Measurements from ENCODE around the gene DPT.
A peak's percentile ranks its signal among the peaks of the same experiment; 100 is the strongest.

The DPT gene

DNA sequence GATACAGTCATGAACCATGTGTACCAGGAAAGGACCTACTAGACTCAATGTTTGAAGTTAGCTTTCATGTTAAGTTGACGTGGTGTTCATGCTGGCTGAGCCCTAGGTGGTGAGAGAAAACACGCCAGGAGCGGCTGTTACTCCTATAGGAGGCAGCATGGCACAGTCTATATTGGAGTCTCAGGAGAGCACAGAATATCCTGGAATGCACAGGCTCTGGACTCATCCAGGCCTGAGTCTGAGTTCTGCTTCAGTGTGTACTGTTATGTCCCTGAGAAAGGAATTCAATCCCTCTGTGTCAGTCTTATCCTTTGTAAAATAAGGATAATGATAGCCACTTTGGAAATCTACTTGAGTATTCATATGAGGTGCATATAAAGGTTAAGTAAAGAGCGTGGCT lies 41.2 kb downstream of the DPT start:
- DNase-seq (ENCODE audit: low read depth): no peak
- no peak overlapping the region for H3K4me3 ChIP-seq (ENCODE audit: low read depth, low read length)
- TF ChIP-seq, protein P1, sequence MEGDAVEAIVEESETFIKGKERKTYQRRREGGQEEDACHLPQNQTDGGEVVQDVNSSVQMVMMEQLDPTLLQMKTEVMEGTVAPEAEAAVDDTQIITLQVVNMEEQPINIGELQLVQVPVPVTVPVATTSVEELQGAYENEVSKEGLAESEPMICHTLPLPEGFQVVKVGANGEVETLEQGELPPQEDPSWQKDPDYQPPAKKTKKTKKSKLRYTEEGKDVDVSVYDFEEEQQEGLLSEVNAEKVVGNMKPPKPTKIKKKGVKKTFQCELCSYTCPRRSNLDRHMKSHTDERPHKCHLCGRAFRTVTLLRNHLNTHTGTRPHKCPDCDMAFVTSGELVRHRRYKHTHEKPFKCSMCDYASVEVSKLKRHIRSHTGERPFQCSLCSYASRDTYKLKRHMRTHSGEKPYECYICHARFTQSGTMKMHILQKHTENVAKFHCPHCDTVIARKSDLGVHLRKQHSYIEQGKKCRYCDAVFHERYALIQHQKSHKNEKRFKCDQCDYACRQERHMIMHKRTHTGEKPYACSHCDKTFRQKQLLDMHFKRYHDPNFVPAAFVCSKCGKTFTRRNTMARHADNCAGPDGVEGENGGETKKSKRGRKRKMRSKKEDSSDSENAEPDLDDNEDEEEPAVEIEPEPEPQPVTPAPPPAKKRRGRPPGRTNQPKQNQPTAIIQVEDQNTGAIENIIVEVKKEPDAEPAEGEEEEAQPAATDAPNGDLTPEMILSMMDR (conservative IDR thresholded peaks at IDR 0.05; ENCODE audit: low read depth, low read length): peak; percentile 12

- DNase-seq (ENCODE audit: low read depth): no peak
- TF ChIP-seq, protein P1 (conservative IDR thresholded peaks at IDR 0.05; ENCODE audit: low read depth, low read length): no peak
- H3K4me3 ChIP-seq (ENCODE audit: low read depth, low read length): no peak overlapping the region
Measured at GRCh38 chr1:168686666-168687065, 42.3 kb downstream of the DPT start.

- no peak for DNase-seq (ENCODE audit: low read depth)
- H3K4me3 ChIP-seq (ENCODE audit: low read depth, low read length): no peak overlapping the region
- TF ChIP-seq, protein P1 (conservative IDR thresholded peaks at IDR 0.05; ENCODE audit: low read depth, low read length): no peak
Measured at GRCh38 chr1:168683871-168684270, 45.1 kb downstream of the DPT start.

DNA sequence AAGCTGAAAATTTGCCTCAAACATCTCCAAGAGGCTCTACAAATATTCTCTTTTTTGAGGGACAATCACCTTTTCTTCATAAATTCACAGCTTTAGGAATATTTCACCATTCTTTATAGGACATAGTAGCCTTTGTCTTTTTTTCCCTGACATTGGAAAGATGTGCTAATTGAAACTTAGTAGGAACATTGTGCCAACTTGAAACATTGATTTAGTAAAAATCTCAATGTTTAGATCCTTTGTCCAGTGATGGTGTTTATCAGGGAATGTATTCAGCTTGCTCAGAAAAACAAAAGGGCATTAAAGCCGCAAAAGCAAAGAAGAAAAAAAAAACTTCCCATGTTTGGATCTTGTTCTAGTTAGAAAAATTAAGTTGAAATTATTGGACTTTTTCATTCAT lies 52.1 kb downstream of the DPT start:
- TF ChIP-seq, protein P1 (conservative IDR thresholded peaks at IDR 0.05; ENCODE audit: low read depth, low read length): no peak
- no peak overlapping the region for H3K4me3 ChIP-seq (ENCODE audit: low read depth, low read length)
- no peak for DNase-seq (ENCODE audit: low read depth)

DNA sequence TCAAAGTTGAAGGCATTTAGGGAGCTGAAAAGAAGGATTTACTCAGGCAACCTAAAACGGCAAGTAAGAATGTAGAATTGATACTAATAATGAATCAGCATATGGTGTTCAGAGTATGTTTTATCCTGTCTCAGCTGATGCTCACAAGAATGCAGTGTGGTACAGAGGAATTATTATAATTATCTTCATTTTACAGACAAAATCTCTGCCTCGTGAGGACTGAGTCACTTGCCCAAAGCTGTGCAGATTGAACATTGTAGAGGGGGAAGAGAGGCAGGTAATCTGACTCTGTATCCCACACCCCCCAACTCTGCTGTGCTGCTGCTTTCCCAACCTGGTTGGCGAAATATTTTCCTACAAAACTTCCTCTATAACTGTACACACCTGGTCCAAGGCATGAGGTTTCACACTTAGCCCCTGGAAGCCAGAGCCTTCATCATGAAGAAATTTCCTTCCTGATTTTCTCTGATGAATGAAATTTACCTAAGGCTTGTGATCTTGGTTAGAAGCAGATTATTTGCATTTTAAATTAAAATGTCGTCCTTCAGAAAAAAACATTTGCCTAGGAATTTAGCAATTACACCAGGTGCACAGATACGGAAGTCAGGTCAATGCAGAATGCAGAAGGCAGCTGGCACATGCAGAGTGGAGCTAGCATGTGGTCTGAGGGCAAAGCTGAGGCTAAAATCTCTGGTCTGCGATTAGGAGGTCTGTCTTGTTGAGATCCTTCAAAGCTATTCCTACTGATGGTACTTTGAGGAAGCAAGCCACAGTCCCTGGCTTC lies 52.8 kb downstream of the DPT start:
- no peak for DNase-seq (ENCODE audit: low read depth)
- TF ChIP-seq, protein P1 (conservative IDR thresholded peaks at IDR 0.05; ENCODE audit: low read depth, low read length): no peak
- H3K4me3 ChIP-seq (ENCODE audit: low read depth, low read length): no peak overlapping the region

DNA sequence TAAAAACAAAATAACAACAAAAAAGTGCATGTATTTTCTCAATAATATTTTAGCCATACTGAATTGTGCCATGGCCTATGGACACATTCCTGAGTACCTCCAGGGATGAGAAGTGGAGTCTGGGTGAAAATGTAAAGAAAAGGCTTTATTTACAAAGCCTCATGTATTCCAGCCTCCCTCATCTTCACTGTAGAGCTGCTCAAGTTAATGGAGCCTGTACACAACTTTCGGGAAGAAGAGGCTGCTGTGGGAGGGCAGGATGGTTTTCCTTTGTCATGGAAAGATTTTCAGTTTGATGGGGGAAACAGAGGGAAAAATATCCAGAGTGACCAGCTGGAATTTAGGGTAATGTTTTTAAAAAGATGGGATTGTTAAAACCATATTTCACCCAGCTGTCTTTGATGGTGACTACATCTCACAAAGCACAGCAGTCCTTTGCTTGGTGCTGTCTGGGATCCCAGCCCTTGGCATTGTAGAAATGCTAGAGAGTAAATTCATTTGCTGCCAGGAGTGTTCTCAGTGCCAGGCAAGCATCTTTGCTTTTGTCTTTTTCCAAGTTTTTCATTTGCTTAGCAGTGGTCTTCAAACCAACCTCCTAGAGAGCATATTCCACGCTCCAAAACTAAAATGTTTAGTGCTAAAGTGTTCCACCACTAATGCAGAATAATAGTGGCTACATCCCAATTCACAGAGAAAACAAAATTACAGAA lies 54.9 kb downstream of the DPT start:
- no peak for DNase-seq (ENCODE audit: low read depth)
- TF ChIP-seq, protein P1 (conservative IDR thresholded peaks at IDR 0.05; ENCODE audit: low read depth, low read length): no peak
- H3K4me3 ChIP-seq (ENCODE audit: low read depth, low read length): no peak overlapping the region
